ENCODE results near the gene GDA. TPM values are rescaled to one million over a fixed set of nuclear protein-coding genes. Genes with fewer than 3 reads are reported as not detected.

The GDA gene
- total RNA-seq, 1 experiment from 2014 or later: 3.6 TPM

DNA sequence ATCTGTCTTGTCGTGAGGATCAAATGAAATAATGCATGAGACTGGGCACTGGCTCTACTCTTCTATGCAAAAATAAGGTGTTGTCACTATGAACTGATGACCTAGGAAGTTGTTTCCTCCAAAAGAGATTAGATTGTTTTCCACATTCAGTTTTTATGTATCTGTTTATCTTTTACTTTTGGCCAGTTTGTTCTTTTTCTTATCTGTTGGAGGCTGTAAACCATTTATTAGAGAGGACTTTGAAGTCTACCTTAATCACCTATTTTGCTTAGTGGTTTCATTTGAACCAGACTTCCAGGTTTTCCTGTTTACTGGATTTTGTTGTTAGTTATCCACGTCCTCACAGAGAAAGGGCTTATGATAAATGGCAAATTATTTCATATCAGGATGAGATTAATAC lies 21.5 kb upstream of the GDA start:
- H3K27me3 Mint-ChIP-seq (ENCODE audit: low read depth): no peaks in the 10 kb centered on the region; the same call in 1 of the 2 replicates
- H3K4me3 Mint-ChIP-seq: no peak overlapping the region
- Histone ChIP-seq H2AFZ (ENCODE audit: low read length) (no peak overlapping the region), H2BK120ac (ENCODE audit: low read depth, low read length, poor library complexity, severe bottlenecking) (no peak overlapping the region), H3K9ac (ENCODE audit: extremely low read depth, insufficient read length, low read length) (no peak overlapping the region), H3K27ac (ENCODE audit: insufficient read length, low read depth, low read length) (no peak overlapping the region), H3K18ac (ENCODE audit: insufficient read length, low read depth, low read length) (no peak overlapping the region), H3K23ac (ENCODE audit: insufficient read length, low read depth, low read length) (no peak overlapping the region), H3K14ac (ENCODE audit: insufficient read depth, low read length) (no peak overlapping the region), H3K4ac (ENCODE audit: low read depth, low read length) (no peak overlapping the region), H3K9me3 (ENCODE audit: control insufficient read depth, low read depth, low read length) (no peaks in the 10 kb centered on the region), H2BK12ac (ENCODE audit: insufficient read length, low read depth, low read length) (no peak overlapping the region), H3T11ph (ENCODE audit: low read length) (no peak overlapping the region), H2BK15ac (ENCODE audit: low read depth, low read length) (no peak overlapping the region), H3K27me3 (ENCODE audit: insufficient read depth, low read length) (no peaks in the 10 kb centered on the region), H3K23me2 (ENCODE audit: insufficient read length, low read depth, low read length, poor library complexity, severe bottlenecking) (no peaks in the 10 kb centered on the region), H4K20me1 (ENCODE audit: control insufficient read depth, insufficient read depth, insufficient read length) (no peaks in the 10 kb centered on the region), H3K4me1 (ENCODE audit: insufficient read depth, low read length) (no peaks in the 10 kb centered on the region), H3K56ac (ENCODE audit: insufficient read length, low read depth, low read length) (no peak overlapping the region), H3K79me2 (ENCODE audit: insufficient read depth, low read length) (no peaks in the 10 kb centered on the region; the same call in 1 of the 2 replicates), H4K5ac (ENCODE audit: insufficient read length, low read depth, low read length) (no peak overlapping the region), H2AK5ac (ENCODE audit: insufficient read length, low read length) (no peak overlapping the region), H4K91ac (ENCODE audit: insufficient read length, low read depth, low read length) (no peak overlapping the region), H3K79me1 (ENCODE audit: insufficient read depth, low read depth, low read length, poor library complexity, severe bottlenecking) (no peaks in the 10 kb centered on the region), H2BK5ac (ENCODE audit: insufficient read length, low read length) (no peak overlapping the region), H2BK20ac (ENCODE audit: low read depth, low read length, poor library complexity, severe bottlenecking) (no peak overlapping the region), H4K8ac (replicated peaks; ENCODE audit: insufficient read length, low read depth, low read length) (no peak overlapping the region), H3K4me2 (ENCODE audit: insufficient read depth, insufficient read length, low read length) (no peak overlapping the region)
- TF ChIP-seq, protein P1, sequence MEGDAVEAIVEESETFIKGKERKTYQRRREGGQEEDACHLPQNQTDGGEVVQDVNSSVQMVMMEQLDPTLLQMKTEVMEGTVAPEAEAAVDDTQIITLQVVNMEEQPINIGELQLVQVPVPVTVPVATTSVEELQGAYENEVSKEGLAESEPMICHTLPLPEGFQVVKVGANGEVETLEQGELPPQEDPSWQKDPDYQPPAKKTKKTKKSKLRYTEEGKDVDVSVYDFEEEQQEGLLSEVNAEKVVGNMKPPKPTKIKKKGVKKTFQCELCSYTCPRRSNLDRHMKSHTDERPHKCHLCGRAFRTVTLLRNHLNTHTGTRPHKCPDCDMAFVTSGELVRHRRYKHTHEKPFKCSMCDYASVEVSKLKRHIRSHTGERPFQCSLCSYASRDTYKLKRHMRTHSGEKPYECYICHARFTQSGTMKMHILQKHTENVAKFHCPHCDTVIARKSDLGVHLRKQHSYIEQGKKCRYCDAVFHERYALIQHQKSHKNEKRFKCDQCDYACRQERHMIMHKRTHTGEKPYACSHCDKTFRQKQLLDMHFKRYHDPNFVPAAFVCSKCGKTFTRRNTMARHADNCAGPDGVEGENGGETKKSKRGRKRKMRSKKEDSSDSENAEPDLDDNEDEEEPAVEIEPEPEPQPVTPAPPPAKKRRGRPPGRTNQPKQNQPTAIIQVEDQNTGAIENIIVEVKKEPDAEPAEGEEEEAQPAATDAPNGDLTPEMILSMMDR (conservative IDR thresholded peaks at IDR 0.05): no peak
- H3K27ac Mint-ChIP-seq: no peak overlapping the region; a peak in 1 of 7 replicates
- no peak for DNase-seq
- WGBS (ENCODE audit: extremely low coverage, insufficient read length, low lambda C conversion rate): no CpG with 5 or more reads among the region's 2 CpGs
- H3K4me1 Mint-ChIP-seq: no peaks in the 10 kb centered on the region
- no peaks in the 10 kb centered on the region for H3K9me3 Mint-ChIP-seq
- H3K36me3 Mint-ChIP-seq (ENCODE audit: insufficient read depth in 1 of 3, low read depth in 3 of 3): no peaks in the 10 kb centered on the region

All from H9 (cell line).